ENCODE results near the gene SDCBP2.
A peak's percentile ranks its signal among the peaks of the same experiment; 100 is the strongest.

The SDCBP2 gene

GRCh38 chr20:1310071-1310470 lies 18.9 kb downstream of the SDCBP2 start:
- no peak for DNase-seq

- no peak for DNase-seq
These were observed 19.5 kb downstream of the SDCBP2 start for GRCh38 chr20:1309439-1309847.

- DNase-seq = no peak
These were observed 20.2 kb downstream of the SDCBP2 start for GRCh38 chr20:1308702-1309095.

- no peak for DNase-seq
These were observed 20.8 kb downstream of the SDCBP2 start for GRCh38 chr20:1308067-1308701.

GRCh38 chr20:1307571-1307971 lies 21.4 kb downstream of the SDCBP2 start:
- no peak for DNase-seq

DNA sequence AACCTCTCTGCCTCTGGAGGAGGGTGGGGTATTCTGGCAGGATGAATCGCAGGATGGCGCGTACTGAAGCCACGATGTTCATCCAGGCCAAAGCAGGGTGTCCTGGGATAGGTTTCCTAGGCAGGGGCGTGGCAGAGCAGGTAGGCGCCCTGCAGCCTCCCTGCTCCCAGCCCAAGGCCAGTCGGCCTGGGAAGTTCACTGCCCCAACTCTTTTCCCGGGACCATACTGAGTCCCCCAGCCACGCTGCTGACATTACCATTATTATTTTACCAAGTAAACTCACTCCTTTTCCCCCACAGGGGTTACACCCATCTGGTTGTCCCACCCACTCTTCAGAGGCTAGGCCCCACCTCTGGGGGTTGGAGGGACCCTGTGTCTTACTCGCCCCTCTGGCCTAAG lies 21.8 kb downstream of the SDCBP2 start:
- no peak for DNase-seq

DNA sequence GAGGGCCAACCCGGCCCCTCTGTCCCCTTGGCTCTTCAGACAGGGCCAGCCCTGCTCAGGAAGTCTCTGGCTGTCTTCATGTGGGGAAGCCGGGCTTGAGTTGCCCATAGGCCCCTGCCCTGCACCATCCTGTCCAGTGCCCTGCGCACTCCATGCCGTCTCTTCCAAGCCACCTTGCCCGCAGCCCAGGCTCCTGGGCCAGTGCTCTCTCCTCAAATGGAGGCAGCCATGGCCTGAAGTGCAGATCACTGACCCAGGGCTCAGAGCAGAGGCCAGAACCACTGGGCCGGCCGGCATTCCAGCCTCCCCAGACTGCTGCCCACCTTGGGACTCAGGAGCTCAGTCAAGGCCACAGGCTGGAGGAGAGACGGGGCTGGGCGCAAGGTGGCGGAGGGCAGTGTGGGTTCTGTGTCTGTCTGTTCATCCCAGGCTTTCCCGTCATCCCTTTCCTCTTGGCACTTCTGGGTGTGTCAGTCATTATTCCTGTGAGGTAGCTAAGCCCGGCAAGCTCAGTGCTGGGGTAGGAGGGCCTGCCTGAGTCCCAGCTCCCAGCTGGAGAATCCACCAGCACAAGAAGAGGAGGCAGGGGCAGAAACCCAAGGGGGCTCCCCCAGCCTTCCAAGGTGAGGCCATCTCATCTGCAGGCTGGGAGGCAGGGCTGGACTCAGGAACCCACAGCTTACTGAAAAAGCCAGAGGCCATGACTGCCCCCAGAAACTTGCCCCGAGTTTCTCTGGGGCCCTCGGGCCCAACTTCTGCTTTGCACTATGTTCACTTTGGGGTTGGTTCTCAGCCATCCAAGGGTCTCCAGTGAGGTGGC lies 22.4 kb downstream of the SDCBP2 start:
- DNase-seq = no peak

DNA sequence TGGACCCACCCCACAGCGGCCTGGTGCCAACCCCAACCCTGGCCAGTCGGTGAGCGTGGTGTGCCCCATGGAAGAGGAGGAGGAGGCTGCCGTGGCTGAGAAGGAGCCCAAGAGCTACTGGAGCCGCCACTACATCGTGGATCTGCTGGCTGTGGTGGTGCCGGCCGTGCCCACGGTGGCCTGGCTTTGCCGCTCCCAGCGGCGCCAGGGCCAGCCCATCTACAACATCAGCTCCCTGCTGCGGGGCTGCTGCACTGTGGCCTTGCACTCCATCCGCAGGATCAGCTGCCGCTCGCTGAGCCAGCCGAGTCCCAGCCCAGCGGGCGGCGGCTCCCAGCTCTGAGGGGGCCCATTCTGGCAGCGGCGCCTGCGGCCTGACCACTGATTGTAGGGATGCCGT lies 23.2 kb downstream of the SDCBP2 start:
- no peak for DNase-seq

DNA sequence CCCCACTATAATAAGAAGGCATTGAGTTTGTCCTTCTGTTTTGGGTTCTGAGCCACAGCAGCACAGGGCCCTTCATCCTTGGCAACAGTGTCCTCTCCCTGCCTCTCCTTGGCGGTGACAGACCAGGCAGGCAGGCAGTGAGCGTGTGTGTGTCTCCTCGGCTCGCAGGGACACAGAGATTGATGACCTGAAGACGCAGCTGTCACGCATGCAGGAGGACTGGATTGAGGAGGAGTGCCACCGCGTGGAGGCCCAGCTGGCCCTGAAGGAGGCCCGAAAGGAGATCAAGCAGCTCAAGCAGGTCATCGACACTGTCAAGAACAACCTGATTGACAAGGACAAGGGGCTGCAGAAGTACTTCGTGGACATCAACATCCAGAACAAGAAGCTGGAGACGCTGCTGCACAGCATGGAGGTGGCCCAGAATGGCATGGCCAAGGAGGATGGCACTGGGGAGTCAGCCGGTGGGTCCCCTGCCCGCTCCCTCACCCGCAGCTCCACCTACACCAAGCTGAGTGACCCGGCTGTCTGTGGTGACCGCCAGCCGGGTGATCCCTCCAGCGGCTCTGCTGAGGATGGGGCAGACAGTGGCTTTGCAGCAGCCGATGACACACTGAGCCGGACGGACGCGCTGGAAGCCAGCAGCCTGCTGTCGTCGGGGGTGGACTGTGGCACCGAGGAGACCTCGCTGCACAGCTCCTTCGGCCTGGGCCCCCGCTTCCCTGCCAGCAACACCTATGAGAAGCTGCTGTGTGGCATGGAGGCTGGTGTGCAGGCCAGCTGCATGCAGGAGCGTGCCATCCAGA lies 24.0 kb downstream of the SDCBP2 start:
- DNase-seq = no peak

DNA sequence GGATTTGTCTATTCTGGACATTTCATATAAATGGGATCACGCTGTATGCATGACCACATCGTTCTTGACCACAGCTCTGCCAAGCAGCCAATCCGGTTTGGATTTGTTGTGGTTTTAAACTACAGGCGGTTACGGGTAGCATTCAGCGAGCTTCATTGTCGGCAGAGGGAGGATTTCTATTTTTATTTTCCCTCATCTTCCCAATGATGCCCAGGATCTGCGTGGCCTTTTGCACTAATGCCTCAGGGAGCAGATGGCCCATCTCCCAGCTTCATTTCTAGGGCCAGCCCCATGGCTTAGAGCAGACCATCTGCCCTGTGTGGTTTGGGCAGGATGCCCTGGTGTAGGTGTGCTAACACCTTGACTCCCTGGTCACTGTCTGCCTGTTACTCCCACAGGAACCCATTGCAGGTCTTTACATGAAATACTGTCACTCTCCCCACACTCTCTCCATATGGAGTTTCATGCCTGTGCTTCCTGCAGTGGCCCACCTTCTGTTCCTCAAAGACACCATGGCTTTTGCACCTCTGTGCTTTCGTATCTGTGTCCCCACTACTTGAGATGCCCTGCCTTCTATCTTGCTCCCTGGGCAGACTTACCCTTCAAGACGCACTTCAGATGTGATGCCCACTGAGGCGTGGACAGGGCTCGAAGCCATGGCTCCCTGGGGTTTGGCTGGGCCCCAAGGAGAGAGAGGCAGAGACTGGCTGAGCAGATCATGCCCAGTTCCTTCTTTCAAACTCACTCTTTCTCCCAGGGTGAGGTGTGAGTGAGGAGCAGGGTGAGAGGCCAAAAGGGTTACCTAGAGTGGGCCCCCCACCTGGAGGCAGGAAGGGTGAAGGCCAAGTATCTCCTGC lies 26.0 kb downstream of the SDCBP2 start:
- no peak for DNase-seq

- peak; percentile 72 for DNase-seq
These were observed 27.9 kb downstream of the SDCBP2 start for GRCh38 chr20:1301031-1301529.

DNA sequence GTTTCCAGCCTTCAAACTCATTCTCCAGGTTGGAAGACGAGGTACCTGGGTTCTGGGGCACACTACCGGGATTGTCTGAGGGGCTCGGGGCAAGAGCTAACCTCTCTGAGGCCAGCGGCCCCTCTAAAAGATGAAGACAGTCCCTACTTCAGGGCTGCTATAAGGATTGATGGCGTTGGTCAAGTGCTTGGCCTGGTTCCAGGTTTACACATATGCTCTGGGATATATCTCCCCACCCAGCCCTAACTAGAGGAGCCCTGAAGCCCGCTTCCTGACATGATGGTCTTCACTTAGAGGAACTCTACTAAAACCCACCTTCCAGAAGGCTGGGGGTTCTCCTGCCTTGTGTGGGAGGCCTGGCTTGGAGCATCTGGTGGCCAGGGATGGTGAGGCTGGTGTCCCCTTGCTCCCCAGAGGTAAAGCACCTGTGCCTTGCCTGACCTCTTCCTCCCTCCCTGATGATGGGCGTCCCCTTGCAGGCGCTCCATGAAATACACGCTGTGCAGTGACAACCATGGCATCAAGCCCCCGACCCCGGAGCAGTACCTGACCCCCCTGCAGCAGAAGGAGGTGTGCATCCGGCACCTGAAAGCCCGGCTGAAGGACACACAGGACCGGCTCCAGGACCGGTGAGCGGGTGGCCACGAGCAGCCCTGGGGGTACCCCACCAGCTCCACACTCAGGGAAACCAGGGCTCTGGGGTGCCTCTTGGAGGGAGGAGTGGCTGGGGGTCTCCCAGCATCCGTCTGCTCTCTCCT lies 28.7 kb downstream of the SDCBP2 start:
- DNase-seq = no peak

GRCh38 chr20:1299522-1299921 lies 29.4 kb downstream of the SDCBP2 start:
- peak; percentile 65 for DNase-seq

DNA sequence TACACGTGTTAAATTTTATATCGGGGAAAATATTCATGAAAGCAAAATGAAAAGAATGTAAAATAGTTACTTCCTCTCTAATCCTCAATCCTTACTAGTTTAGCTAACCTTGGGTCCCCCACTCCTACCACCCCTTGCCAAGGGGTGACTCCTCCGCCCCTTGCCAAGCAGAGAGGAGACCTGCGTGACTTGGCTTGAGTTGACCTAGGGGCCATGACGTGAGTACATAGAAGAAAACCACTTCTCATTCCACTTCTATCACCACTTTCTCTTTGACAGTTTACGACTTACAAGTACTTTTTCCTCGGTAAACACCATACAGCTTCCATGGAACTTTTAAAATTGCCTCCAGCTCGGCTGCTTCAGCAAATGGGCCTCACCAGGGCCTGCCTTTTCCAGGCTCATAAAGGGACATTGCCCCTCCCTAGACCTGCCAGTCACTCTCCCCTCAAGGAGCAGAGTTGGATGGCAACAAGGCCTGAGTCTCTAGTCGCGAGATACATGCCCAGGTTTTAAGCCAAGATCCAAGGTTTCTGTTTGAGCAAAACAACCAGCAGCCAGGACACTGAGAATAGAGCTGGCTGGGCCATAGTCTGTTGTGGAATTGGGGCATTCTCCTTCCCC lies 29.9 kb downstream of the SDCBP2 start:
- no peak for DNase-seq

DNA sequence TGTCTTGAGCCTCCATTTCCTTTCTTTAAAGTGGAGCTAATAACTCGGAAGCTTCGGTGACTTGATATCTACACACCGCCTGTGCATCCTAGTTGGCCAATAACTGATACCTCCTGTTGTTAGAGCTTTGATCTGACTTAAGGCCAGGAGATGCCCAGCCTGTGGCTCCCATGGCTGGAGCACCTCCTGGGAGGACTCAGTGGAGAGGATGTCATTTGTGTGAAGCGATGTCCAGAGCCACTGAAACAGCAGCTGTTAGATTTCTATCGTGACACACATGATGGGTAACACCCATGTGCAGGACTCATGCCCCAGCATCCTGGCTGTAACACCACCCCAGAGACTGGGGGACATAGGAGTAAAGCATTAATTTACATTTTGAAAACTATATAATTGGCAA lies 30.8 kb downstream of the SDCBP2 start:
- DNase-seq = no peak

DNA sequence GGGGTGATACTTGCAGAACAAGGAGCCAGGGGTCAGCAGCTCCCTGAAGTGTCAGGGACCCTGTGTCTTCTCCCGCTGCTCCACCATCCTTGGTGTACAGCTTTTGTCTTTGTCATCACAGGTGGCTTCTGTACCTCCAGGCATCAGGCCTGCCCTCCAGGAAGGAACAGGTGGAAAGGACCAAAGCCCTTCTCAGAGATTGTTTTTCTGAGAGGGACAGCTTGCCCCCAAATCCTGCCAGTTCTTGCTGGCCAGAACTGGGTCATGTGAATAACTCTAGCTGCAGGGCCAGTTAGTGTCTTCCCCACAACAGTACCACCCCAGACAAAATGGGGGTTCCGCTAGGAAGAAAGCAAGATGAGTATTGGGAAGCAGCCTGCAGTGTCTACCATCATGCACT lies 31.5 kb downstream of the SDCBP2 start:
- no peak for DNase-seq

- no peak for DNase-seq
These were observed 32.0 kb downstream of the SDCBP2 start for GRCh38 chr20:1296922-1297321.

DNA sequence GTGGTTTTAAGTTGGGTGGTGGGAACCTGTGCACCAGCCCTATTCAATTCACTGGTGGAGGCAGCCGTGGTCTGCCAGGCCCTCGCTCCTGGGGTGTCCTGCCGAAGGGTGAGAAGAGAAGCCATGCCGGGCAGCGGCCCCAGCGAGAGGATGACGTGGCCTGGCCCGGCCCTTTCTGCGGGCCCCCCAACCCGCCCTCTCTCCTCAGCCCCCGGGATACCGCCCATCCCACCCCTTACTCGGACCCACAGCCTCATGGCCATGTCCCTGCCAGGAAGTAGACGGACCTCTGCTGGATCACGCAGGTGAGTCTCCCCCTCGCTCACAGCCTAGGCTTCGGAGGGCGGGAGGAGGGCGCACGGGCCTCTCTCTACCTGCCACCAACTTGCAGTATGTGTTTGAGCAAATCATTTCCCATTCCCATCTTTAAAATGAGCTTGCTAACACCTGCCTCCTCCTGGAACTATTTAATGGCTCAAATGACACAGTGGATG lies 32.8 kb downstream of the SDCBP2 start:
- DNase-seq = no peak

DNA sequence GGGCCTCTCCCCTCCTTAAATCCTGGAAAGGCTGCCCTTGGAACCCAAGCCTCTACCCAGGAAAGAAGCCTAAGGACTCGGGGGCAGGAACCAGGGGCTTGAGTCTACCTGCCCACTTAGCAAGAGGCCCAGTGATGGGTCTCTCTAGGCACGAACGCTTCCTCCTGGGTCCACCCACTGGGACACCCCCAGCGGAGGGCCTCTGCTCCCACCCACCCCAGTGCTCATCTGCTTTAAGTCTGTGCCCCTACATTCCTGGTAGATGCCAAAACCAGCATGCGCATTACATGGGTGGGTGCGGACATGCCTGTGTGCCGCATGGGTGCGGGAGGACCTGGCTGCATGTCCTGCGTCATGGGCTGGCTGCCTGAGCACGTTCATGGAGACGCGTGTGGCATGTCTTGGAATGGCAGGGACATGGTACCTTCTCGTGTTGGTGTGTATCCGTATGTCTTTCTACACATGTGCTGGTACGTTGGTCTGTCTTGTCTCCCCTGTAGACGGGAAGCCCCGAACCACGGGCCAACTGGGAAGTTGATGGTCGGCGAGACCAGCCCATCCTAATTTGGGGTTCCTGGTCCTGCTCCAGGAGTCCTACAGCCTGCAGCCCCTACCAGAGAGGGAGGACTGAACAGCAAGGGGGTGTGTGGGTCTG lies 33.5 kb downstream of the SDCBP2 start:
- no peak for DNase-seq

DNA sequence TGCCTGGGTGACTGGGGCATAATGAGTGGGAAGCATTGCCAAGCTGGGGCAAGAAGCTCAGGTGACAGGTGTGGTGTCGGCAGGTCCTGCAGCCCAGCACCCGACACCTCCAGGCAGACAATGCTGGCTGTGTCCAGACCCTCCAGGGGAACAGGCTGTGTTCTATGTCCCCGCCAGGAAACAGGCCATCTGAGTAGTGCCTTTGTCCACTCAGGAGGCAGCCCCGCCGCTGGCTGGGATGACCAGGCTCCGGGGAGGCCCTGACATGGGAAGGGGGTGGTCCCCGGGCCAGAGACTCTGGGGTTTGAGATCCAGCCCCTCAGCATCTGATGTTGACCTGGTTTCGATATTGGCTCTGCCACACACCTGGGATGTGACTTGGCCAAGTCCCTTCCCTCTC lies 34.4 kb downstream of the SDCBP2 start:
- no peak for DNase-seq
